DND-41 (cell line): ENCODE measurements around the gene GADL1.

ENCODE experiments used
- ATAC-seq: fragments of 200-7000 bp; cut with Tn5 transposase; 3 replicates; pipeline ENCODE4 v1.9.1; 2021; ENCODE audit warnings: low read depth; ENCODE audit not compliant: insufficient read depth
- DNase-seq: peaks from one replicate; pipeline ENCODE4 v3.0.0-alpha.2; 2020
- H2AFZ ChIP-seq: 2 replicates; pipeline ENCODE4 v1.6.0; 2012; ENCODE audit warnings: low read depth, low read length
- H3K27ac ChIP-seq: 2 replicates; pipeline ENCODE4 v1.5.1; 2012; ENCODE audit warnings: low read length, inconsistent platforms
- H3K27me3 ChIP-seq: fragments of 200-600 bp; sonication (generic); 2 replicates; pipeline ENCODE4 v1.6.0; 2012; ENCODE audit warnings: low read length, mild to moderate bottlenecking, inconsistent platforms; ENCODE audit not compliant: insufficient read depth, poor library complexity
- H3K36me3 ChIP-seq: 2 replicates; pipeline ENCODE4 v1.5.1; 2012; ENCODE audit warnings: low read length, inconsistent platforms; ENCODE audit not compliant: insufficient read depth
- H3K4me1 ChIP-seq: 2 replicates; pipeline ENCODE4 v1.5.1; 2012; ENCODE audit warnings: mild to moderate bottlenecking, low read length; ENCODE audit not compliant: insufficient read depth
- H3K4me2 ChIP-seq: 2 replicates; pipeline ENCODE4 v1.6.0; 2012; ENCODE audit warnings: mild to moderate bottlenecking, moderate library complexity, low read length, inconsistent platforms; ENCODE audit not compliant: insufficient read depth
- H3K4me3 ChIP-seq, 2 experiments: fragments of 200-600 bp in 1 of 2; shearing (Covaris generic) in 1 of 2; 2 replicates each; pipeline ENCODE4 v1.5.1; 2012 to 2016; ENCODE audit warnings: inconsistent platforms in 2 of 2, low read length in 2 of 2, mild to moderate bottlenecking in 2 of 2, low read depth in 1 of 2, moderate library complexity in 1 of 2
- H3K79me2 ChIP-seq: 2 replicates; pipeline ENCODE4 v1.6.0; 2012; ENCODE audit warnings: low read length, inconsistent platforms; ENCODE audit not compliant: insufficient read depth
- H3K9ac ChIP-seq: 2 replicates; pipeline ENCODE4 v1.6.0; 2012; ENCODE audit warnings: low read depth, mild to moderate bottlenecking, inconsistent platforms, low read length, moderate library complexity
- H3K9me3 ChIP-seq: 2 replicates; pipeline ENCODE4 v1.5.1; 2012; ENCODE audit warnings: low read length, moderate library complexity, mild to moderate bottlenecking, inconsistent platforms; ENCODE audit not compliant: insufficient read depth, severe bottlenecking
- H4K20me1 ChIP-seq: 2 replicates; pipeline ENCODE4 v1.6.0; 2012; ENCODE audit warnings: low read length; ENCODE audit not compliant: insufficient read depth
- EZH2 ChIP-seq: IDR thresholded peaks from 3 replicates; pipeline ENCODE4 v1.6.1; 2012; ENCODE audit warnings: borderline replicate concordance, low read depth, mild to moderate bottlenecking, moderate library complexity, low read length, inconsistent platforms; ENCODE audit not compliant: severe bottlenecking
- TF ChIP-seq, protein P1 (sequence below): IDR thresholded peaks from 2 replicates; pipeline ENCODE4 v1.5.1; 2012; ENCODE audit warnings: borderline replicate concordance, low read length, moderate library complexity, mild to moderate bottlenecking; ENCODE audit not compliant: poor library complexity, severe bottlenecking; ENCODE audit errors: extremely low read depth

Gene GADL1

DNA sequence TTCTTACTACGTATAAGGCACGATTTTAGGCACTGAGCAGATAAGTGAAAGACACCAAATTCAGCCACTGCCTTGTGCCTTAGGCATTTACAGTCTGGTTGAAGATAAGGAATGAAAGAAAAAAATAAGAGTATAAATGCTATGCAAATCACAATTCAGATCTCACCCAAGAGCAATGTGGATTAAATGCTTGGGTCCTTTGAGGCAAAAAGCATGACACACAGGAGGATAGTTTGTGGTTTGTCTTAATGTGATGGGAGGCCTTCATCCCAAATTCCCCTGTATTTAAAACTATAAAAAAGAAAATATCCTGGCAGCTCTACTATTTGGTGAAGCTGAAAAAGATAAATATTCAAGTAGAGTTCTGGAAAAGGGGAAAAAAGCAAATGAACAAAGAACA is 208.3 kb downstream of the GADL1 start:
- peaks cover 80% of the 10 kb centered on the region for H3K36me3 ChIP-seq
- no peak for DNase-seq
- H2AFZ ChIP-seq = no peak overlapping the region
- H3K27ac ChIP-seq = no peak overlapping the region
- H4K20me1 ChIP-seq = no peaks in the 10 kb centered on the region
- no peak for ATAC-seq
- H3K9me3 ChIP-seq = no peaks in the 10 kb centered on the region
- H3K9ac ChIP-seq = no peak overlapping the region
- no peaks in the 10 kb centered on the region for H3K4me1 ChIP-seq
- H3K4me3 ChIP-seq = no peak overlapping the region
- H3K27me3 ChIP-seq = no peaks in the 10 kb centered on the region
- TF ChIP-seq, protein P1, sequence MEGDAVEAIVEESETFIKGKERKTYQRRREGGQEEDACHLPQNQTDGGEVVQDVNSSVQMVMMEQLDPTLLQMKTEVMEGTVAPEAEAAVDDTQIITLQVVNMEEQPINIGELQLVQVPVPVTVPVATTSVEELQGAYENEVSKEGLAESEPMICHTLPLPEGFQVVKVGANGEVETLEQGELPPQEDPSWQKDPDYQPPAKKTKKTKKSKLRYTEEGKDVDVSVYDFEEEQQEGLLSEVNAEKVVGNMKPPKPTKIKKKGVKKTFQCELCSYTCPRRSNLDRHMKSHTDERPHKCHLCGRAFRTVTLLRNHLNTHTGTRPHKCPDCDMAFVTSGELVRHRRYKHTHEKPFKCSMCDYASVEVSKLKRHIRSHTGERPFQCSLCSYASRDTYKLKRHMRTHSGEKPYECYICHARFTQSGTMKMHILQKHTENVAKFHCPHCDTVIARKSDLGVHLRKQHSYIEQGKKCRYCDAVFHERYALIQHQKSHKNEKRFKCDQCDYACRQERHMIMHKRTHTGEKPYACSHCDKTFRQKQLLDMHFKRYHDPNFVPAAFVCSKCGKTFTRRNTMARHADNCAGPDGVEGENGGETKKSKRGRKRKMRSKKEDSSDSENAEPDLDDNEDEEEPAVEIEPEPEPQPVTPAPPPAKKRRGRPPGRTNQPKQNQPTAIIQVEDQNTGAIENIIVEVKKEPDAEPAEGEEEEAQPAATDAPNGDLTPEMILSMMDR = no peak
- no peak for TF ChIP-seq EZH2
- H3K79me2 ChIP-seq = peaks cover 3% of the 10 kb centered on the region; the same call in 1 of the 2 replicates
- no peak overlapping the region for H3K4me2 ChIP-seq

DNA sequence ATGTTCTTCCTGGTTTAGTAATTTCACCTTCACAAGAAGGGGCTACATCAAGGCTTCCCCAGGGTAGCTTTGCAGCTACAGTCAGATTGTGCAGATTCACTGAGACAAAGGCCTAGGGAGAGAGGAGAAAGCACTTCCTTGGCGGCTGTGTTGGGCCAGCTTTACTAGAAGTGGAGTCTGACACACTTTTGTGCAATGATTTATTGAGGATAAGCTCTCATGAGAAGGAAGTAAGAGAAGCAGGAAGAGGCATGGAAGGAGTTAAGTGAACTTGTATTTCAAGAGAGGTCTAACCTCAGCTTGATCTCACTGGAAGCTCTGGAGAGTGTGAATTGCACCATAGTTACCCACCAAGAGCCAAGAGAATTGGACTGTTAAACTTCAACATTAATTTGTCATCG is 209.2 kb downstream of the GADL1 start:
- DNase-seq = no peak
- peaks cover 3% of the 10 kb centered on the region; the same call in 1 of the 2 replicates for H3K79me2 ChIP-seq
- H3K27ac ChIP-seq = no peak overlapping the region

DNA sequence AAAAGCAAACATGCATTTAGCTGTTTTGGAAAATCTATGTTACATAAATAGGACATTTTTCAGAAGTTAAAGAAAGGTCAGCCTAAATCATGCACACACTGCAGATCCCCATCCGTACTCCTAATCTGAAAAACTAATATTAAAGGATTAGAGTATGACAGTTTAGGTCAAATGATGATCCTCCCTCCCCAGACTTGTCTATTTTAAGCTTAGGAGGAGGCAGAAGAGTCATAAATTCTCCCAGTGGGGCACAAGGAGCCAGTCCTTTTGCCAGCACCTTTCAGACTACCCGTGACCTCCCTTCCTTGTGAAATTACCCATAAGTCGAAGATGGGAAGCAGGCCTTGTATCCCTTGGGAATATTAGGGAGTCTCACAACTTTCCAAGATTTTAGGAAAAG is 210.1 kb downstream of the GADL1 start:
- H3K9ac ChIP-seq = no peak overlapping the region
- TF ChIP-seq EZH2 = no peak
- TF ChIP-seq, protein P1 = no peak
- no peak overlapping the region for H3K4me3 ChIP-seq
- no peaks in the 10 kb centered on the region for H3K27me3 ChIP-seq
- no peak overlapping the region for H3K4me2 ChIP-seq
- DNase-seq = no peak
- H3K79me2 ChIP-seq = peaks cover 3% of the 10 kb centered on the region; the same call in 1 of the 2 replicates
- no peak overlapping the region for H2AFZ ChIP-seq
- H3K27ac ChIP-seq = no peak overlapping the region
- H3K9me3 ChIP-seq = no peaks in the 10 kb centered on the region
- no peak for ATAC-seq
- no peaks in the 10 kb centered on the region for H3K4me1 ChIP-seq
- H4K20me1 ChIP-seq = no peaks in the 10 kb centered on the region
- H3K36me3 ChIP-seq = peaks cover 67% of the 10 kb centered on the region

More for the DNA sequence above, 209.2 kb downstream of the GADL1 start:
- no peaks in the 10 kb centered on the region for H3K4me1 ChIP-seq
- H2AFZ ChIP-seq = no peak overlapping the region
- no peak for TF ChIP-seq EZH2
- TF ChIP-seq, protein P1 = no peak
- peaks cover 71% of the 10 kb centered on the region for H3K36me3 ChIP-seq
- ATAC-seq = no peak
- H3K27me3 ChIP-seq = no peaks in the 10 kb centered on the region
- no peaks in the 10 kb centered on the region for H4K20me1 ChIP-seq
- H3K4me2 ChIP-seq = no peak overlapping the region
- no peak overlapping the region for H3K9ac ChIP-seq
- H3K9me3 ChIP-seq = no peaks in the 10 kb centered on the region
- no peak overlapping the region for H3K4me3 ChIP-seq

DNA sequence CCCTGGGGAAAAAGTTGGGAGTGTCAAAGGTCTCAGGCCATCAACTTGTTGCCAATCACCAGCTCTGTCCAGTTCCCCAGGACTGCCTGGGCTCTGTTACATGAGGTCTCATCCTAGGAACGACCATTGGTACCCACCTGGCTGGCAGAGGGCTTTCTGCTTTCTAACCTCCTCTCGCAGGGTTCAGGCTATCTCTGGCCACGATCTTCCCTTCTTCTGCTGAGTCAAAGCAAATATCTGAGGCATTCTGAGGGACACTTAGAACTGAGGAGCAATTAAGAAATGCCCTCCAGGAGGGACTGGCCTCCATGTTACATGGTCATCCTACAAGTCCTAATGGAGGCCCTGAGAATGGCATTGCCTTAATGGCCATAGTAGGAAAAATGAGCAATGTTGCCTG is 210.7 kb downstream of the GADL1 start:
- Histone ChIP-seq H2AFZ (no peak overlapping the region), H3K27me3 (no peaks in the 10 kb centered on the region), H3K9me3 (no peaks in the 10 kb centered on the region), H3K36me3 (peaks cover 67% of the 10 kb centered on the region), H4K20me1 (no peaks in the 10 kb centered on the region), H3K9ac (no peak overlapping the region), H3K4me2 (no peak overlapping the region), H3K4me1 (no peaks in the 10 kb centered on the region), H3K4me3 (no peak overlapping the region), H3K27ac (no peak overlapping the region), H3K79me2 (peaks cover 3% of the 10 kb centered on the region; the same call in 1 of the 2 replicates)
- DNase-seq (no peak), ATAC-seq (no peak)
- TF ChIP-seq, protein P1 = no peak
- TF ChIP-seq EZH2 = no peak
